Left renal cortex interstitium (tissue), 4 donors: ENCODE data around the gene NPFF. TPM values are rescaled to one million over a fixed set of nuclear protein-coding genes. Genes with fewer than 3 reads are reported as not detected.
"Not testable (repeated sequence)": the region's sequence is repeated elsewhere in the genome, so short reads cannot be mapped to it uniquely, and the experiment has no call there.

Source experiments
- DNase-seq, 4 donors: peaks; one replicate each; pipeline ENCODE4 v3.0.0-alpha.2; 2013; ENCODE audit warnings: low read depth in 4 of 4, low spot score in 2 of 4, missing footprints in 1 of 4
- polyA plus RNA-seq, 4 donors: library from polyadenylated mRNA; unstranded; fragments of 120-200 nt; gene quantifications; one replicate each; pipeline ENCODE4 v1.2.1, GENCODE V29; 2013; ENCODE audit not compliant: insufficient read length in 4 of 4

Gene NPFF
- polyA plus RNA-seq, 4 donors: 0.73 to 1.3 TPM; not detected in 2

DNA sequence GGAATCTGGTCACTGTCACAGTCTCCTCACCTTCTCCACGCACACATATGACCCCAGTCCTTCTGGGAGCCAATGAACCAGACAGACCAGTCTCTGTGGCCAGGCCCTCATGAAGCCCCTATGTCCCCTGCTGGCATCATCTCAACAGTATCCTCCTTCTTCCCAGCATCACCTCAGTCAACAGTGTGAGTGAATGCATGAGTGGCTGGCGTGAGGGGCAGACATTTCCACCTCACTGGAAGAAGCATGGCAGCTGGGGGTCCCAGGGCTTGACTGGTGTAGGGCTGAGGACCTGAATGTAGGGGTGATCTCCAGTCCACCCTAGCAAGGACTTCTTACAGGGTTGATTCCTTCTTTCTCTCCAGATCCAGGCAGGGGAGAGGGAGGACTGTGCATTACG is 9.8 kb downstream of the NPFF start:
- no peak for DNase-seq

- DNase-seq: no peak
Measured at GRCh38 chr12:53496752-53497032, 10.6 kb downstream of the NPFF start.

DNA sequence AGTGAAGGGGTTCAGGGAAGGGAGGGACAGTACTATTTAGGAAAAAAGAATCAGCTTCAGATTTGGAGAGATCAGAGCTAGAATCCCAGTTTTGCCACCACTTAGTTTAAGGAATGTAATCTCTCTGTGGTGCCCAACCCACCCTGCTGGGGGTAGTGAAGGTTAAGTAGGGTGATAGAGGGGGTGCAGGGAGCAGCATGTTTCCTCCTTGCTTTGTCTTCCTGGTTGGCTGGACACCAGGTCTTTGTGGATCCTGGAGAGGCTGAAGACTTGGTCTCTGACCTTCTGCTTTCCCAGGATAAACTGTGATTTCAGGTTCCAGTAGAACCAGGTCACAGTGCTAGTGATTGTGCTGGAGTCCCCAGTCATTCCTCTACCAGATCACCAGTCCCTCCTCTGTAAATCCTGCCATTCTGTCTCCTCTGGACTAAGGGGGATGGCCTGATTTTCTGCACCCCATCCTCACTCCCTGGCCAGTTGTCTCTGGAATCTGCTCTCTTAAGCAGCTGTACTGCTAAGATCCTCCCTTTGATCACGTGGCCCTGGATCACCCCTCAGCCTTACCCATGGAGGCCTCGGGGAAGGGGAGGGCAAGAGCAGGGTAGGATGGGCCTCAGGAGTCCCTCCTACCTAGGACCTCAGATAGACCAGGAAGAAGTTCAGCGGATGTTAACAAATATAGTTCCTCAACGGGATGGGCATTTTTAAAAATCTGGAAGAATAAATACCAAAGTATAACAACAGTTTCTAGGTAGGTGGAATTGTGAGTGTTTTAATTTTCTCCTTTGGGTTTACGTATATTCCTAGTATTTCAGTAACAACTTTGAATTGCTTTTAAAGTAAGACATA is 11.2 kb downstream of the NPFF start:
- peak in 1 of 4 donors; percentile 46 for DNase-seq

- no peak for DNase-seq
Measured at GRCh38 chr12:53493610-53494391, 13.5 kb downstream of the NPFF start.

DNA sequence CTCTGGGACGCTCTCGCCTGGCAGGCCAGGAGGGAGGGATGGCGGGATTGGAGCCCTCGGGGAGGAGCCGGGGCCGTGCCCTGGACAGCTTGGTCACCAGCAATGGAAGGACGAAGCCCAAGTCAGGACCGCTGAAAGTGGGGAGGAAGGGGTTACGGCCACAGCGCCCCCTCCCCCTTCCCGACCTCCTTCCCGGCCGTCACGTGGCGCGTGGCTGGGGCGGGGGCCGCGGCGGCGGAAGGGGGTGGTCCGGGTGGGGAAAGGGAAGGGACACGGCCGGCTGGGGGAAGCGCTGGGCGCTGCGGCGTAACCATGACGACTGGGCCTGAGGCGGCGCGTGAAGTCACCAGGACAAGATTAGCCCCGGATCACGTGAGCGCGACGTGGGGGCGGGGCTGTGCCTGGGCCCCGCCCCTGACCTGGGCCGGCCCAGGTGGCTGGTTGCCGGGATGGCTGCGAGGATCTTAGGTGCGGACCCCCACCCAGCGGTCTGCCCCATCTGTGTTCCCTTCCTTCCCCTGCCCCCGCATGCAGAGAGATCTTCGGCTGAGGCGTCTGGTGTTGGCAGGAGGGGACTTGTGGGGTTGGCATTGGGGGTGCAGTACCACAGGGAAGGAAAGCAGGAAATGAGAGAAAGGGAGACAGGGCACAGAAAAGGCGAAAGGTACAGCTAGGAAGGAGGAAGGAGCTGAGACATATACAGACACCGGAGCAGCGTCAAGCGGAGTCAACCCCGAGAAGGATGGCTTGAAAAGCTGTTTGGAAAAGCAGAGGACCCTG is 14.3 kb downstream of the NPFF start:
- peak; percentile 82 to 93 (median 90) for DNase-seq

GRCh38 chr12:53492188-53492587 is 15.1 kb downstream of the NPFF start:
- peak in 1 of 4 donors; percentile 31 for DNase-seq

DNA sequence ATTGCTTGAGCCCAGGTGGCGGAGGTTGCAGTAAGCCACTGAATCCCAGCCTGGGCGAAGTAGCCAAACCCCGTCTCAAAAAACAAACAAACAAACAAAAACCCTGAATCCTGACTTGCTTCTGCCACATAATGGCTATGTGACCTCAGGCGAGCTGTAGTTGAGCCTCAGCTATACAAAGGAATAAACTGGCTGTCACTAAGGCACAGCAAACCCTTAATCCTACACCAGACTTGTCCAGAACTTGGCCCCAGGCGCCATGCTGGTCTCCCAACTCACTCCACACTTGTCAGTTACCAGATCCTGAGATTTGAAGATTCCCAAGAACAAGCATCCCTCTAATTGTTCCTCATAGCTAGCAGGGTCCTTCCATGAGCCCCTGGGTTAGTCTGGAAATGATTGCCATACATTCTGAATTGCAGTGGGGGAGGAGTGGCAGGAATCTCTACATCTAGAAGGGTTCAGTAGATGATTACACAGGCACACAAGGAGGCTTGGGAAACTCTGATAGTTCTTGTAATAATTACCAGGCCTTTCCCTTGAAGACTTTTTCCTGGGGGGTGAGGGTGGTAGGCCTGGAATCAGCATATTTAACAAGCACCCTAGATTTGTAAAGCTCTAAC is 17.9 kb downstream of the NPFF start:
- peak in 1 of 4 donors; percentile 32 for DNase-seq

DNA sequence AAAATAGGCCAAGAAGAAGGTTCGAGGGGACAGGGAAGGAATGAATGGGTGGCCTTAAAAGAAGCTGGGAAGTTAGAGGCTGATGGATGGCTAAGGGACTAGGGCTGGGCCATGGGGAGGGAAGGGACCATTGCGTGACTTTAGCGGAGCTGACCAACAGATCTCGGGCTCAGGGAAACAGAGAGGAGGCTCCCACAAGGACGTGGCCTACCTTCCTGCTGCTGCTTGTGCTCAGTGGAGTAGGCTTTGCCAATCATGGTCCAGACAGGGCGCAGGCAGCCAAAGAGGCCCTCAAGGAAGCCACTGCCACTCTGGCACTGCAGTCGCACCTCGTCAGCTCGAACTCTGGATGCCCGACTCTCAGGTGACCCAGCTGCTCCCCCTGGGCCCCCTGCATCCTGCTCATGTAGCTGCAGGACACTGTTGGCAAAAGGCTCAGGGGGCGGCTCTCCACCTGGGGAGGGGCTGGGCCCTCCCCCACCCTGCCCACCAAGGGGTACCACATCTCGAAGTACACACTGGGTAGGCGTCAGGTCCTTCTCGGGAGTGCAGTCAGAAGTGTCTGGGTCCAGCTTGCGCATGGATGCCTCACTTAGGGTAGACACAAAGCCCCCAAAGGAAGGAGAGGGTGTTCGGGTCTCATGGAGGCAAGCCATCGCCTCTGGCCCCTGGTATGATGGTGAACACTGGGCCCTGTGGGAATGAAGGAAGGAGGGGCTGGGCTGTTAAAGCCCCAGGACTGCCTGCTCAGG is 20.4 kb downstream of the NPFF start:
- DNase-seq: no peak

DNA sequence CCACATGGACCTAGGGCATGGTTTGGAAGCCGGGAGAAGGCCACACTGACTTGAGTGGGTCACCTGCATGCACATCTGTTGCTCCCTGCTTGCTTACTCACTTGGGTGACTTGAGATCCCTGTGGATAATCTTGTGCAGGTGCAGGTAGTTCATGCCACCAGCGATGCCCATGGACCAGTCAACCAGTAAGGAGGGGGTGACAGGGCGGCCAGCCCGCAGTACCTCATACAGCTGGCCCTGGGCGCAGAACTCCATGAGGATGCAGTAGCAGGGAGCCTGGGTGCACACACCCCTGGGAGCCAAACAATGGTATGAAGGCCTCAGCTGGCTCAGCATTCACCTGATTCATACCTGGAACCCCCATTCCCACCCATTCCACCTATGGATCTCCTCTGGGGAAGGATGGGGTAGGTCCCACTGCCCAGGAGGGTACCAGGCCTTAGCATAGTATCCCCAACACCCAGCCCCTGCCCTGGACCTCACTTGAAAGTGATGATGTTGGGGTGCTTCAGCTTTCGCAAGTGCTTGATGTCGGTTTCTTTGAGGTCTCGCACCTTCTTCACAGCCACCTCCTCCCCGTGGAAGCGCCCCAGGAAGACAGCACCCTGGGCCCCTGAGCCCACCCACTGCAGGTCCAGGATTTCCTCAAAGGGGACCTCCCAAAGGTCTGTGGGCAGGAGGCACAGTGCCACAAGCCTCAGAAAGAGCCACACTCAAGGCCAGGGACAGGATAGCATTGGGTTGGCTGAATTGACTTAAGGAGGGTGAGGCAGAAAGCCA is 21.1 kb downstream of the NPFF start:
- DNase-seq: no peak

DNA sequence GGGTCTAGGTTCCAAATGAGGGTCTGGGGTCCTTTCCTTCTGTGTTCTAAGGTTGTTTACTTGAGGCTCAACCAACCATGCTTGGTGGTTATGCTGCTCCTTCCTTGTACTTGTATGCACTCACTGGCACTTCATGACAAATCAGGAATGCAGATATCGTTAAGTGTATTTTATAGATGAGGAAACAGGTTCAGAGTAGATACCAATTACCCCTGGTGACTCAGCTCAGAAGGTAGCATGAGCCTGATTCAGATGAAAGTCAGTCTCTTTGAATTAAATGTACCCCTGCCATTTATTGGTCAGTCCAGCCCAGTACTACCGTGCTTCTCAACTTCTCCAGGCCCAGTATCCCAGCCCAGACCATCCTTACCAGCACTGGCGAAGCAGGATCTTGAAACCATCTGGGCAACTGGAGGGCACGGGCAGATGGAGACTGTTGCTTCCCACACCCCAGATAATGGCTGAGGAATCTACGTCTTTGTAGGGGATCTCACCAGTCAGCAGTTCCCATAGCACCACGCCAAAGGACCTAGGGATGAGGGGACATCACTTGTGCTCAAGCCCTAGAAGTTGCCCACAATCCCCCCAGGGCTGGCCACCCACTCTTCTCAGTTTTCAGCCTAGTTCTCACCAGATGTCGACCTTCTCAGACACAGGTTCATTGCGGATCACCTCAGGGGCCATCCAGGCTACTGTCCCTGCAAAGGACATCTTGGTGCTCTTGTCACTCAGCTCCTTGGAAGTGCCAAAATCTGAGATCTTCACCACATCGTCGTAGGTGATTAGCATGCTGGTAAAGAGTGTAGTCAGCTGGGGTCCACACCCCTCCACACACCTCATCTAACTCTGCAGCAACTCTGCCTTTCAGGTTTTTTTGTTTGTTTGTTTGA is 22.4 kb downstream of the NPFF start:
- DNase-seq: no peak

- no peak for DNase-seq
Measured at GRCh38 chr12:53483979-53484377, 23.3 kb downstream of the NPFF start.

DNA sequence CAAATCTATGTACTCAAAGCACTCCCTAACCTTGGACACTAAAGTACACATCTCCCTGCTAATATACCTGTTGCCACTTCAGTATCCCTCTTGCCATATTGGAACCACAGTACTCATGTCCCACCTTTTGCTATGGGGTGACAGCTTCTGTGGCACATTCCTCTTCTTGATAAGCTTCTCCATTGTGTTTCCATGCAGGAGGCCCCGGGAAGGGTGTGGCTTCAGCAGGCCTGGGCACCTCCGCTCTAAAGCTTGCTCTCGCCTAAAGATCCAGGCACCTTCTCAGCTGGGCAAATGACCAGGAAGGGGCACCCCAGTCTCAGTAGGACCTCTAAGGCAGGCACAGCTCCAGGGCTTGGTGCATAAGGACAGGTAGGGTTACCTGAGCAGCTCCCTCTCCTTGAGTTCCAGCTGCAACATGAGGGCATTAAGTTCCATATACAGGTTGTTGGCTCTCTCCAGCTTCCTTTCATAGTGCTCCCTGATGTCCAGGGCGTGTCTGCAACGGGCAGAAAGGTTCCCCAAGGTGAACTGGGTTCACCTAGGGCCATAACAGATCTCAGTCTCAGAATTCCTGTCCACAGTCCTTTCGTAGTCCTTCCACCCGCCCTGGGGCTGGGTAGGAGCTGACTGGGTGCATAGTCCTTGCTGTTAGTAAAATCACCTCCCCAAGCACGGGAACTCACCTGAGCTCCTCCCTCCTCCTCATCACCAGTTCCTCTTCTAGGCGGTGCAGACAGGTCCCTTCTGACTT is 23.9 kb downstream of the NPFF start:
- DNase-seq: no peak

DNA sequence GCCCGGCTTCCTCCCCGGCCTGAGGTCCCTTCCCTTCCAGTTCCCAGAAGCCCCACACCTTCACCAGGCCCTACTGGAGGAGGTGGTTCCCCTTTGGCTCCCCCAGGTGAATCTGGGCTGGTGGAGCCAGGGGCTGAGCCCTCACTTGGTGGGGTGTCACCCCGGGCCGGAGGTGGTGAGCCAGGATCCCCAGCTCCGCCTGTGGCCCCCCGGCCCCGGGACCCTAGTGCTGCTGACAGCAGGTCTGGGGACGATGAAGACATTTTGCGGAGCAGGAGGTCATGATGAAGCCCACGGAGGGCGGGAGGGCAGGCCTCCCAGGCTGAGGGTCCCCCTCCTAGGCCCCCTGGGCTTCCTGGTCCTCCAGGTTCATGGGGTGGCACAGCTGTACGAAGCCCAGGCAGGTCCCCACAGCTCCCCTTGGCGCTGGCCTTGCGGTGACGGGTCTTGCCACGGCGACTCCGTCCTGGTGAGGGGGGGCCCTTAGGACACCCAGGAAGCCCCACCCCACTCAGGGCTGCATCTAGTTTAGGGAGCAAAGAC is 24.6 kb downstream of the NPFF start:
- no peak for DNase-seq

DNA sequence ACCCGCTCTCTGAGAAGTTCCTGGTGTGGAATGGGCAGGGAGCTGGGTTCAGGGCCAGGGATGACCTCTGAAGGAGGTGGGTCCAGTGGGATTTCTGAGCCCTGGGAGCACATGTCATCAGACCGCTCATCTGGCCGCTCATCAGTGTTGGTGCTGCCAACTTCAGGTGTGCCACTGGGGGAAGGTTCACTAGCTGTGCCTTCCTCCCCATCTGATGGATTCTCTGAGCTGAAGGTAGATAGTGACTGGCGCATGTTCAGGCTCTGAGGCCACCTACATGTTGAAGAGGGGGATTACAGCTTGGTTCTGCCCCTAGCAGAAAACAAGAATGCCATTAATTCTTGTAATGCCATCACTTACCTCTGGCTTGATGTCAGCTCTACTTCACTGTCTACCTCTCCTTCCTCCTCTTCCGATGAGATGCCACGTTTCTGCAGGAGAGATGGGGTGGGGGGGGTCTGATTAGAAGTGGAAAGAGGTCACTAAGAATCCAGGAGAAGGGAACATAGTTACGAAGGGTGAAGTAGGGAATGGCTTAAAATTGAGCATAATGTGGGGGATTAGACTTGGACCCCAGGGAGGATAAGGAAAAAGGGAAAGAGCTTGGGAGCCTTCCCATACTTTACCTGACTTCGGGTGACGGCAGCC is 25.2 kb downstream of the NPFF start:
- DNase-seq: no peak

DNA sequence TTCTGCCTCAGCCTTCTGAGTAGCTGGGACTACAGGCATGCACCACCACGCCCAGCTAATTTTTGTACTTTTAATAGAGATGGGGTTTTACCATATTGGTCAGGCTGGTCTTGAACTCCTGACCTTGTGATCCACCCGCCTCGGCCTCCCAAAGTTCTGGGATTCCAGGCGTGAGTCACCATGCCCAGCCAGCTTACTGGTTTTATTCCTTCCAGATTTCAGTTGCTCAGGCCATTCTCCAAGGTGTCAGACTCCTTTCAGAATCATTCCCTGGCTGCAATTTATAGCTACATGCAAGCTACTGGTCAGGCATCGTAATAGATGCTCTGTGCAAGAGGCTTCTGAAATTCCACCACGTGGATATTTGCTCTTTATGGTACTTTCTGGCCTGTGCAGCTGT is 25.8 kb downstream of the NPFF start:
- not testable (repeated sequence) for DNase-seq

- DNase-seq: no peak
Measured at GRCh38 chr12:53480491-53481442, 26.5 kb downstream of the NPFF start.
